RWPE2 (cell line): ENCODE measurements around the gene KRT3.

Experiments
- ATAC-seq: fragments of 200-7000 bp; cut with Tn5 transposase; 3 replicates; pipeline ENCODE4 v1.9.1; 2021; ENCODE audit warnings: low read depth
- DNase-seq: peaks from one replicate; pipeline ENCODE4 v3.0.0-alpha.2; 2020; ENCODE audit warnings: low spot score
- H3K27ac ChIP-seq: fragments of 450-650 bp; 2 replicates; pipeline ENCODE4 v1.5.1; 2017; ENCODE audit warnings: mild to moderate bottlenecking; ENCODE audit not compliant: poor library complexity, severe bottlenecking
- H3K27me3 ChIP-seq: fragments of 250-450 bp; sonication (Bioruptor Pico); 2 replicates; pipeline ENCODE4 v1.5.1; 2021; ENCODE audit warnings: mild to moderate bottlenecking, moderate library complexity; ENCODE audit not compliant: insufficient read depth, poor library complexity, severe bottlenecking
- H3K36me3 ChIP-seq: fragments of 250-450 bp; sonication (Bioruptor Pico); 2 replicates; pipeline ENCODE4 v1.5.1; 2020; ENCODE audit warnings: low read depth, mild to moderate bottlenecking, moderate library complexity
- H3K4me1 ChIP-seq: fragments of 250-450 bp; sonication (Bioruptor Pico); 2 replicates; pipeline ENCODE4 v1.5.1; 2021; ENCODE audit warnings: mild to moderate bottlenecking, moderate library complexity; ENCODE audit not compliant: insufficient read depth, poor library complexity, severe bottlenecking
- H3K4me3 ChIP-seq: fragments of 250-450 bp; sonication (Bioruptor Pico); 2 replicates; pipeline ENCODE4 v1.5.1; 2021; ENCODE audit warnings: mild to moderate bottlenecking, moderate library complexity; ENCODE audit not compliant: severe bottlenecking
- H3K9me3 ChIP-seq: fragments of 250-450 bp; sonication (Bioruptor Pico); 2 replicates; pipeline ENCODE4 v1.5.1; 2021; ENCODE audit warnings: mild to moderate bottlenecking, moderate library complexity; ENCODE audit not compliant: severe bottlenecking
- CTCF ChIP-seq: fragments of 450-650 bp; IDR thresholded peaks from one replicate; pipeline ENCODE4 v1.5.1; 2017; ENCODE audit warnings: mild to moderate bottlenecking, moderate library complexity; ENCODE audit not compliant: poor library complexity, severe bottlenecking

Gene KRT3

DNA sequence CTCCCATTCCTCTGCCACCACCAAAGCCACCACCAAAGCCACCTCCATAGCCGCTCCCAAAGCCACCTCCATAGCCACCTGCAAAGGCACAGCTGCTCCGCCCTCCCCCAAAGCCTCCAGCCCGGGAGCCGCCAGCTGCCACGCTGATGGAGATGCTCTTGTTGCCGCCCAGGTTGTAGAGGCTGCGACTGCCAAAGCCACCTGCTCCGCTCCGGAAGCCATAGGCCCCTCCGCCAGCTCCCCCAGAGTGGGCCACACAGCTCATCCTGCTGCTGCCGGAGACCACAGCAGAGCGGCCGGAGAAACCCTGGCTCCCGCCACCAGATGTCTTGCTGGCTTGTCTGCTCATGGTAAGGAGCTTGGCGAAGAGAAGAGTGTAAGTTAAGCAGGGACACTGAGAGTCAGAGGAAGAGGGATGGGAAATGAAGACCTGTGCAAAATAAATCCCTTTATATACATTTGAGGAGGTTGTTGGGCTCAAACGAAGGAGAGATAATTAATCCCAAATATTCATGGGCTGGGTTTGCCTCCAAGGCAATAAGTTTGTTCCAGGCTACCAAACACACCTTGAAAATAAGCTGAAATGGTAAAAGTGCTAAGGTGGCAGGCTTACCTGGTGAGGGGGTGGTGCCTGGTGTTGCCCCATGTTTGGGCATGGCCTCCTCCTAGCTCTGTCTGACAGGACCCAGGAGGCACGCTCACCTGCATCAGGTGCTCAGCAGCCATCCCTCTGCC lies at the start of gene KRT3:
Gene KRT3, minus strand, starts transcription at position 424 of the 735 bp plus-strand sequence. Its CDS starts 75 bp downstream, at position 349.
- no peaks in the 10 kb centered on the region for H3K27me3 ChIP-seq
- H3K36me3 ChIP-seq = no peaks in the 10 kb centered on the region
- no peaks in the 10 kb centered on the region for H3K9me3 ChIP-seq
- ATAC-seq (no peak), DNase-seq (no peak)
- TF ChIP-seq CTCF = no peak
- H3K4me1 ChIP-seq = peaks cover 25% of the 10 kb centered on the region
- H3K4me3 ChIP-seq = no peak within 1 kb of the TSS
- H3K27ac ChIP-seq = no peak within 1 kb of the TSS

- Histone ChIP-seq H3K9me3 (no peaks in the 10 kb centered on the region), H3K27me3 (no peaks in the 10 kb centered on the region), H3K27ac (no peak overlapping the region), H3K4me3 (no peak overlapping the region), H3K36me3 (no peaks in the 10 kb centered on the region), H3K4me1 (peaks cover 13% of the 10 kb centered on the region)
- ATAC-seq (no peak), DNase-seq (no peak)
- TF ChIP-seq CTCF = no peak
Measured at GRCh38 chr12:52844386-52844785, 48.5 kb upstream of the KRT3 start.

- Histone ChIP-seq H3K36me3 (no peaks in the 10 kb centered on the region), H3K4me1 (peaks cover 8% of the 10 kb centered on the region), H3K27me3 (no peaks in the 10 kb centered on the region), H3K9me3 (no peaks in the 10 kb centered on the region), H3K4me3 (no peak overlapping the region), H3K27ac (no peak overlapping the region)
- no peak for ATAC-seq
- TF ChIP-seq CTCF = no peak
- no peak for DNase-seq
Measured at GRCh38 chr12:52839436-52840105, 43.7 kb upstream of the KRT3 start.

DNA sequence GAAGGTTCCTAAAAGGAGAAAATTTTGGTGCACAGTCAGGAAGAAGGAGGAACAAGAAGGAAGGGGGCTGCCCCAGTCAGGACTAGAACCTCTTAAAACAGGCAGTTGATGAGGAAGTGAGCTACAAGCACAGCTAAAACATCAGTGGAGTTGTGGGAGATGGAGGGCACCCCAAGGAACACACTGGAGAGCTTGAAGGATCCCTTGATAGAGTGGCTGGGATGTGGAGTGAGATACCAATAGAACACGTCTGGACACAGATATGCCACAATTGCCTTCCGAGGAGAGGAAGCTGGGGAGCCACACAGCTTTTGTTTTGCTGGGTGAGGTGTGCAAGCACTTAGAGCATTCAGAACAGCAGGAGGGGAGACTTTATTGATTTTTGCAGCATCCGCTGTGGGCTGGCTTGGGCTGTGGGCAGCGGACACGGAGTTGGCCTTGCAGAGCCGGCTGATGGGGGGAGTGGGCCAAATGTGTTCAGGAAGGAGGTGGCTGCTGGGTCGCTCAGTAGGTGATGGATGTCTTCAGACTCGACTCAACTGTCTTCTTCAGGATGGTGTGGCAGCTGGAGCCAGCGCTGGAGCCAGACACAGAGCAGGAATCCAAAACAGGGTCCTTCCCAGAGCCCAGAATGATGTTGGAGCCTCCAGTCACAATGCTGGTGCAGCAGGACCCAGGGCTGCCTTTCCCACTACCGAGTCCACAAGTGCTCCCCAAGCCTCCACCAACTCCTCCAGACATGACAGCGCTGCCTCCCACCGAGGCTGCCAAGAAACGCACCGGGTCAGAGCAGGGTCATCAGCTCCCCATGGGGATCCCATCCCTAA lies 42.9 kb upstream of the KRT3 start:
- Histone ChIP-seq H3K9me3 (no peaks in the 10 kb centered on the region), H3K27ac (no peak overlapping the region), H3K4me1 (peaks cover 8% of the 10 kb centered on the region), H3K27me3 (no peaks in the 10 kb centered on the region), H3K36me3 (no peaks in the 10 kb centered on the region), H3K4me3 (no peak overlapping the region)
- DNase-seq = no peak
- TF ChIP-seq CTCF = no peak
- ATAC-seq = no peak
